ENCODE measurements around the gene EIF4G2.
A peak's percentile ranks its signal among the peaks of the same experiment; 100 is the strongest.

- TF ChIP-seq CTCF (IDR thresholded peaks at IDR 0.05) (0 out of 2 replicates have a peak, but pooled peaks have one; percentile 11), REST (IDR thresholded peaks at IDR 0.05; ENCODE audit: insufficient read depth in 1 of 2, low read depth in 2 of 2, low read length in 1 of 2) (no peak)
Measured at GRCh38 chr11:10847960-10848860, 39.5 kb upstream of the EIF4G2 start.

Measured in Panc1 (cell line).